HK-2 (cell line): Measurements from ENCODE around the gene UBTF.
A peak's percentile ranks its signal among the peaks of the same experiment; 100 is the strongest.

Experiments used
- DNase-seq: peaks from one replicate; pipeline ENCODE4 v3.0.0-alpha.2; 2018; ENCODE audit not compliant: unreplicated experiment

Gene UBTF, protein sequence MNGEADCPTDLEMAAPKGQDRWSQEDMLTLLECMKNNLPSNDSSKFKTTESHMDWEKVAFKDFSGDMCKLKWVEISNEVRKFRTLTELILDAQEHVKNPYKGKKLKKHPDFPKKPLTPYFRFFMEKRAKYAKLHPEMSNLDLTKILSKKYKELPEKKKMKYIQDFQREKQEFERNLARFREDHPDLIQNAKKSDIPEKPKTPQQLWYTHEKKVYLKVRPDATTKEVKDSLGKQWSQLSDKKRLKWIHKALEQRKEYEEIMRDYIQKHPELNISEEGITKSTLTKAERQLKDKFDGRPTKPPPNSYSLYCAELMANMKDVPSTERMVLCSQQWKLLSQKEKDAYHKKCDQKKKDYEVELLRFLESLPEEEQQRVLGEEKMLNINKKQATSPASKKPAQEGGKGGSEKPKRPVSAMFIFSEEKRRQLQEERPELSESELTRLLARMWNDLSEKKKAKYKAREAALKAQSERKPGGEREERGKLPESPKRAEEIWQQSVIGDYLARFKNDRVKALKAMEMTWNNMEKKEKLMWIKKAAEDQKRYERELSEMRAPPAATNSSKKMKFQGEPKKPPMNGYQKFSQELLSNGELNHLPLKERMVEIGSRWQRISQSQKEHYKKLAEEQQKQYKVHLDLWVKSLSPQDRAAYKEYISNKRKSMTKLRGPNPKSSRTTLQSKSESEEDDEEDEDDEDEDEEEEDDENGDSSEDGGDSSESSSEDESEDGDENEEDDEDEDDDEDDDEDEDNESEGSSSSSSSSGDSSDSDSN

GRCh38 chr17:44219616-44220212 is at the start of gene UBTF:
UBTF (minus strand) TSS chr17:44219675; CDS start chr17:44218229, 1,446 bp downstream.
- peak; percentile 68 for DNase-seq

- no peak for DNase-seq
Observed at GRCh38 chr17:44268709-44269534, 49.4 kb upstream of the UBTF start.

- no peak for DNase-seq
Observed at GRCh38 chr17:44267818-44268490, 48.5 kb upstream of the UBTF start, which contains the start of gene SLC4A1. SLC4A1 (minus strand) TSS chr17:44268135; CDS start chr17:44262866, 5,269 bp downstream.

DNA sequence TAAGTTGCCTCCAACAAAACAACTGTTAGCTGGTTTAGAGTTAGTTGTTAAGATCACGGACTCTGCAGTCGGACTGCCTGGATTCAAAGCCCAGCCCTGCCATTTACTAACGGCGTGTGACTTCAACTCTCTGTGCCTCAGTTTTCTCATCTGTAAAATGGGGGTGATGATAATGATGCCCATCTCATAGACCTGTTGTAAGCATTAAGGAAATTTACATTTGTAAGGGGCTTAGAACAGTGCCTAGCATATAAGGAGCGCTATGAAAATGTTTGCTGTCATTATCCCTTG is 47.6 kb upstream of the UBTF start:
- no peak for DNase-seq

DNA sequence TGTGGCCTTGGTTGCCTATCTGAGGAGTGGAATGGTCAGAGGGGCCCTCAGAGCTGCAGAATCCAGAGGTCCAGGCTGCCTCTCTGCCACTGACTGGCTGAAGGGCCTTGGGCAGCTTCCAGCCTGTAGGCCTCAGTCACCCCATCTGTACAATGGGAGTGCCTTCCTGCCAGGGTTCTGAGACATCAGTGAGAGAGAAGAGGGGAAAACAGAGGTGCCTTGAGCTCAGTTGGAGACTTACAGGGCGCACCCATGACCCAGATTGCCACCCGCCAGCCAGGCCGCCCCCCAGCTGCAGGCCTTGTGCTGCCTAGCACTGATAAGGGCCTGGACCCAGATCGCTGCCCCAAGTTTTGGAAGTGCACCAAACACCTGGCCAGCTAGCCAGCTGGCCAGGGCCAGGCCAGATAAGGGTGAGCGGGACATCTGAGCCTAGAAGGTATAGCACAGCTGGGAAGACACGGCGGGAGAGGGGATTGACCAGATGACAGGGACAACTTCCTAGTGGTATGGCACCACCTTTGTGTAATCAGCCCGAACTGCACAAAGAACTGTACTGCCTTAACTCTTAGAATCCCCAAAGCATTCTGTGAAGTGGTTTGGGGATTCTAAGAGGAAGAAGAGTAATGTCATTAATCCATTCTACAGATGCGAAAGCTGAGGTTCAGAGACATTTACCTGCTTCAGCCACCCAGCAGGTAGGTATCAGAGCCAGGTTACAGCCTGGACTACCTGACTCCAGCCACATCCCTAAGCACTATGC is 47.1 kb upstream of the UBTF start:
- no peak for DNase-seq

DNA sequence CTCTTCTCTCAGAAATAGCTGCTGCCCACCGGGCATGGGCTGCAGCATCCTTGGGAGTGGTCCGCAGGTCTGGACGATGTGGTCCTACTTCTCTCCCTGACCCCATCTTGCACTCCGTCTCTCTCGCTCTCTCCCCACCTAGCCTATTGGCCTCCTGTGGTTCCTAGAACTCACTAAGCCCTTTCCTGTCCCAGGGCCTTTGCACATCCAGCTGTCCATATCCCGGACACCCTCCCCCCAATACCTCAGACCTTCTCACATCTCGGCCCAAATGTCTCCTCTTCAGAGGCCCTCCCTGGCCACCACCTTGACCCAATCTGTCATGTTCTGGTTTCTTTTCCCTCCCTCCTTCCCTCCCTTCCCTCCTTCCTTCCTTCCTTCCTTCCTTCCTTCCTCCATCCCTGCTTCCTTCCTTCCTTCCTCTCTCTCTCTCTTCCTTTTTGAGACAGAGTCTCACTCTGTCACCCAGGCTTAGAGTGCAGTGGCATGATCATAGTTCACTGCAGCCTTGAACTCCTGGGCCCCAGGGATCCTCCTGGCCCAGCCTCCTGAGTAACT is 43.9 kb upstream of the UBTF start:
- DNase-seq = no peak

- no peak for DNase-seq
Observed at GRCh38 chr17:44262654-44263225, 43.3 kb upstream of the UBTF start.

DNA sequence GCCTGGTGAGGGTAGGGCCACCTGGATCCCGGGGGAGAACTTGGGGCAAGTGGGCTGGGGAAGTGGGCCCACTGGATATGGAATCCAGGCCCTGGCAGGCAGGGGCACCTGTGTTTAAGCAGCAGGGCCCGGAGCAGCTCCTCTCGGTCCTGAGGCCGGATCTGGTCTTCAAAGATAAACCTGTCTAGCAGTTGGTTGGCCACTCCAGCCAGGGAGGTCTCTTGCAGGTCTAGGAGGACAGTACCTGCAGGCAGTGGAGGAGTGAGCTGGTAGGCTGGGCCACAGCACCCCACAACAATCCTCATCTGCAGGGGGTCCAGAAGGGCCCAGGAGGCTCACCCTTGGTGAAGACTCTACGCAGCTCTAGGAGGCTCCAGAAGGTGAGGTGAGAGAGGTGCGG is 40.8 kb upstream of the UBTF start:
- no peak for DNase-seq

- no peak for DNase-seq
Observed at GRCh38 chr17:44258811-44259351, 39.4 kb upstream of the UBTF start.

- no peak for DNase-seq
Observed at GRCh38 chr17:44257815-44258760, 38.6 kb upstream of the UBTF start.

GRCh38 chr17:44256671-44257070 is 37.2 kb upstream of the UBTF start:
- DNase-seq = no peak

DNA sequence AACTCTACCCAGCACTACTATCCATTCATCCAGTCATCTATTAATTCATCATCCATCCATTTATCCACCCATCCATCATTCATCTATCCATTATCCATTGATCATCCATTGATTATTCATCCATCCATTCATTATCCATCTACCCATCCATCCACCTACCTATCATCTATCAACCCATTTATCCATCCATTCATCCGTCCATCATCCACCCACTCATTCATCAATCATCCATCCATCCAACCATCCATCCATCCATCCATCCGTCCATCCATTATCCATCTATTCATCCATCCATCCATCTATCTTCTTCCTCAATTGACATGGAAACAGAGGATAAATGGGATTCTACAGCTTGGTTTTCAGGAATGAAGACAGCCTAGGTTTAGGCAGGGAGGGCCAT is 36.4 kb upstream of the UBTF start:
- no peak for DNase-seq

DNA sequence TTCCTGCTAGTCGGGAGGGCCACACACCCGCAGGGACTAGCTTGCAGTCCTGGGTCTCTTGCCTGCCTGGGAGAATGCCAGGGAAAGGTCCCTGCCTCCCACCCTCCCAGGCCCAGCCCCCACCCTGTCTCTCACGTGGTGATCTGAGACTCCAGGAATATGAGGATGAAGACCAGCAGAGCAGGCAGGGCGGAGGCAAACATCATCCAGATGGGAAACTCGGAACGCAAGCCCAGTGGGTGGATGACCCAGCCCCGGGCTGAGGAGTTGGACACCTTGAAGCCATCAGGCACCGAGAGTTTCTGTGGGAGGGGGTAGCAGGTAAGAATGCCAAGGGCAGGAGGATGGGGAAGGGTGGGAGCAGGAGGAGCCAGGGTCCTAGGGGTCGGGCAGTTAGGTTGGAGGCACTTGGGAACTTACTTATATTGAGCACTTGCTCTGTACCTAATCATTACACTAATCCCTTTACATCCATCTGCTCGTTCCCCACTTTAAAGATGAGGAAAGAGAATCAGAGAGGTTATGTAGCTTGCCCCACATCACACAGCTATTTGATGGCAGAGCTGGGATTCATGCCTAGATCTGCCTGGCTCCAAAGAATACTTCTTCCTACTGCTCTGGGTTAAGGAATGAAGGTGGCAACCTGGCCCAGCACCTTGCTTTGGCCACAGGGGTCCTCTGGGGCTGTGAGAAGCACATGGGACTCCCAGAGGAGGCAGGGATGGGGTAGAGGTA is 35.1 kb upstream of the UBTF start:
- no peak for DNase-seq

DNA sequence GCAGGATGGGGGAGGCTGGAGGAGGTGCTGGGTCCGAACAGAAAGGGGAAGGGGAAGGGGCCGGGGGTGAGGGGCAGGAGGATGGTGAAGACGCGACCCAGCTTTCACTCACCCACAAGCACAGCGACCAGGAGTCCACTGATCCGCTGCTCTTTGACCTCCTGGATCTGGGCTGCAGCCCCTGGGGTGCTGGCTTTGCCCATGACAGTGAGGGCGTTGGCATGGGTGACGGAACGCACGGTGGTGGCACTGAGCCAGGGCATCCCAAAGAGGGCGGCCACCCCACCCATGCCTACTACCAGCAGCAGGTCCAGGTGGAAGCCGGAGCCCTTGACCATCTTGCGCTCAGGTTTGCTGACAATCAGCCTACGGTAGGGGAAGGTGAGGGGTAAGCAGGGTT is 33.5 kb upstream of the UBTF start:
- no peak for DNase-seq

DNA sequence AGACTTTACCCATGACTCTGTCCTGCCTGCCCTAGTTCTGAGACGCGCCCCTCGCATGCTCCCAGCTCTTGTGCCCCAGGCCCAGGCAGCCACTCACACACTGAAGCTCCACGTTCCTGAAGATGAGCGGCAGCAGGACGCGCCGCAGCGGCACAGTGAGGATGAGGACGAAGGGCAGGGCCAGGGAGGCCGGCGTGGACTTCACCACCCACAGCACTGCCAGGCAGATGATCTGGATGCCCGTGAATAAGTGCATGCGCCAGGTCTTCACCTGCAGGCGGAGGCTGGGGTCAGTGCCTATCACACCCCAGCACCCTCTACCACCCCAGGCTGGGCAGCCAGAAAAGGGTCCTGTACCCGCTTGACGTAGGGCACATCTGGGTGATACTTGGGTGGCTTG is 31.6 kb upstream of the UBTF start:
- DNase-seq = no peak

GRCh38 chr17:44249501-44250246 is 30.2 kb upstream of the UBTF start:
- DNase-seq = no peak
